ENCODE results near the gene UBE2Q1.

DNA sequence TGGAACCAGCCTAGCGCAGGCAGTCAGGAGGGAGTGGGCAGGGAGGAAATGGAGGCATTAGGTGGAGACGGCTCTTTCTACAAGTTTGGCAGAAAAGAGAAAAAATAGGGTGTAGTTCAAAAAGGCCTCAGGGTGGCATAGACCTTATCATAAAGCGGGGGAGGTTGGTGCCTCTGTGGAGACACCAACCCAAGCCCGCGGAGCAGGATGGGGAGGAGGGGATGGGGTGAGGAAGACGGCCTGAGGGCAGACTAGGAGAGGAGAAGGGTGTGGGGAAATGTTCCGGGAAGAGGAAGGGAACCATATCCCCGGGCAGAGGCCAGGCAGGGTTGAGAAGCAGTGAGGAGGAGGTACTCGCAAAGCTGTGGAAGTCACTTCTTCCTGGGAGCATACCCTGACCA is 38.9 kb downstream of the UBE2Q1 start:
- TF ChIP-seq CTCF (IDR thresholded peaks at IDR 0.05; ENCODE audit: borderline replicate concordance, extremely low read depth, low read length, poor library complexity, severe bottlenecking) (no peak), EZH2 (IDR thresholded peaks at IDR 0.05; ENCODE audit: borderline replicate concordance, low read depth, low read length, severe bottlenecking) (no peak)
